C4-2B (cell line): Measurements from ENCODE around the gene SBK3.
A peak's percentile ranks its signal among the peaks of the same experiment; 100 is the strongest.

Experiments used
- ZFX ChIP-seq: fragments of 450-650 bp; IDR thresholded peaks from 2 replicates; pipeline ENCODE4 v1.6.1; 2017
- TF ChIP-seq, protein P1 (sequence below): fragments of 450-650 bp; conservative IDR thresholded peaks from 2 replicates; pipeline ENCODE4 v1.5.1; 2017; ENCODE audit warnings: mild to moderate bottlenecking

DNA sequence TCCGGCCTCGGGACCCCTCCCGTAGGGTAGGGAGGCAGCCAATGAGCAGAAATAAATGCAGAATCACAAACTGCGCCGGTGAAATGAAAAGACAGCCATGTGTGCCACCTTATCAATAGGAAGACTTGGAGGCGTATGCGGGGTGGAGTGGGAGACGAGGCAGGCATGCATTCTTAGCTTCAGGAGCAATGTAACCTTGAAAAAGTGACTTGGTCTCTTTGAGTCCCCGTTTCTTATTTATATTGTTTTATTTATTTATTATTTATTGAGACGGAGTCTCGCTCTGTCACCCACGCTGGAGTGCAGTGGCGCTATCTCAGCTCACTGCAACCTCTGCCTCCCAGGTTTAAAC is 41.1 kb downstream of the SBK3 start:
- TF ChIP-seq, protein P1, sequence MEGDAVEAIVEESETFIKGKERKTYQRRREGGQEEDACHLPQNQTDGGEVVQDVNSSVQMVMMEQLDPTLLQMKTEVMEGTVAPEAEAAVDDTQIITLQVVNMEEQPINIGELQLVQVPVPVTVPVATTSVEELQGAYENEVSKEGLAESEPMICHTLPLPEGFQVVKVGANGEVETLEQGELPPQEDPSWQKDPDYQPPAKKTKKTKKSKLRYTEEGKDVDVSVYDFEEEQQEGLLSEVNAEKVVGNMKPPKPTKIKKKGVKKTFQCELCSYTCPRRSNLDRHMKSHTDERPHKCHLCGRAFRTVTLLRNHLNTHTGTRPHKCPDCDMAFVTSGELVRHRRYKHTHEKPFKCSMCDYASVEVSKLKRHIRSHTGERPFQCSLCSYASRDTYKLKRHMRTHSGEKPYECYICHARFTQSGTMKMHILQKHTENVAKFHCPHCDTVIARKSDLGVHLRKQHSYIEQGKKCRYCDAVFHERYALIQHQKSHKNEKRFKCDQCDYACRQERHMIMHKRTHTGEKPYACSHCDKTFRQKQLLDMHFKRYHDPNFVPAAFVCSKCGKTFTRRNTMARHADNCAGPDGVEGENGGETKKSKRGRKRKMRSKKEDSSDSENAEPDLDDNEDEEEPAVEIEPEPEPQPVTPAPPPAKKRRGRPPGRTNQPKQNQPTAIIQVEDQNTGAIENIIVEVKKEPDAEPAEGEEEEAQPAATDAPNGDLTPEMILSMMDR: peak; percentile 74; the same call in 1 of the 2 replicates
- no peak for TF ChIP-seq ZFX
